ENCODE results near the gene BSPRY. TPM values are rescaled to one million over a fixed set of nuclear protein-coding genes. Genes with fewer than 3 reads are reported as not detected.

BSPRY gene
- total RNA-seq, 1 donor from 2014 or later: 0.37 TPM

- intact Hi-C loops (cut with micrococcal nuclease): no loop called here
- DNase-seq: no peak
- ATAC-seq: peak; percentile 69
Measured at GRCh38 chr9:113416149-113416721, 66.9 kb downstream of the BSPRY start.

- ATAC-seq: no peak
- no peak for DNase-seq
- intact Hi-C loops (cut with micrococcal nuclease): no loop called here
Measured at GRCh38 chr9:113417370-113417769, 68.0 kb downstream of the BSPRY start.

Other genes starting within 250 kb of the BSPRY start
- gene SLC31A2, start 198.5 kb upstream of the BSPRY start, total RNA-seq: 13.9 TPM
- gene FKBP15, start 128.3 kb upstream of the BSPRY start, total RNA-seq: 21.4 TPM
- gene SLC31A1, start 128.0 kb upstream of the BSPRY start, total RNA-seq: 11.4 TPM
- 34.9 TPM for gene CDC26, start 74.0 kb upstream of the BSPRY start, total RNA-seq
- gene PRPF4, start 73.9 kb upstream of the BSPRY start, total RNA-seq: 11.7 TPM
- not detected for gene RNF183, start 46.2 kb upstream of the BSPRY start, total RNA-seq
- gene WDR31, start 9.3 kb upstream of the BSPRY start, total RNA-seq: 12.9 TPM
- 9.9 TPM for gene HDHD3, start 27.4 kb downstream of the BSPRY start, total RNA-seq
- 117 TPM for gene ALAD, start 51.7 kb downstream of the BSPRY start, total RNA-seq
- gene POLE3, start 61.1 kb downstream of the BSPRY start, total RNA-seq: 25.1 TPM
- gene C9orf43, start 61.2 kb downstream of the BSPRY start, total RNA-seq: 0.12 TPM
- 115 TPM for gene RGS3, start 114.2 kb downstream of the BSPRY start, total RNA-seq